Gastrocnemius medialis (tissue), 4 donors: ENCODE results near the gene EPAS1.

Experiments used
- POLR2A ChIP-seq, 2 donors: fragments of 450-650 bp; IDR thresholded peaks; one replicate each; pipeline ENCODE4 v1.6.1; 2017; ENCODE audit warnings: antibody characterized with exemption in 2 of 2, mild to moderate bottlenecking in 2 of 2, moderate library complexity in 2 of 2
- TF ChIP-seq, protein P1 (sequence below), 5 experiments: fragments of 450-650 bp in 3 of 5; fragments of 200-600 bp in 2 of 5; sonication (generic) in 2 of 5; IDR thresholded peaks in 4 of 5; conservative IDR thresholded peaks in 1 of 5; 1 replicate in 4 of 5; 2 replicates in 1 of 5; pipeline ENCODE4 v1.5.1; 2016 to 2019; ENCODE audit warnings: antibody characterized with exemption in 5 of 5, mild to moderate bottlenecking in 3 of 5, moderate library complexity in 3 of 5

GRCh38 chr2:46381871-46382270 lies 84.7 kb downstream of the EPAS1 start:
- TF ChIP-seq, protein P1, sequence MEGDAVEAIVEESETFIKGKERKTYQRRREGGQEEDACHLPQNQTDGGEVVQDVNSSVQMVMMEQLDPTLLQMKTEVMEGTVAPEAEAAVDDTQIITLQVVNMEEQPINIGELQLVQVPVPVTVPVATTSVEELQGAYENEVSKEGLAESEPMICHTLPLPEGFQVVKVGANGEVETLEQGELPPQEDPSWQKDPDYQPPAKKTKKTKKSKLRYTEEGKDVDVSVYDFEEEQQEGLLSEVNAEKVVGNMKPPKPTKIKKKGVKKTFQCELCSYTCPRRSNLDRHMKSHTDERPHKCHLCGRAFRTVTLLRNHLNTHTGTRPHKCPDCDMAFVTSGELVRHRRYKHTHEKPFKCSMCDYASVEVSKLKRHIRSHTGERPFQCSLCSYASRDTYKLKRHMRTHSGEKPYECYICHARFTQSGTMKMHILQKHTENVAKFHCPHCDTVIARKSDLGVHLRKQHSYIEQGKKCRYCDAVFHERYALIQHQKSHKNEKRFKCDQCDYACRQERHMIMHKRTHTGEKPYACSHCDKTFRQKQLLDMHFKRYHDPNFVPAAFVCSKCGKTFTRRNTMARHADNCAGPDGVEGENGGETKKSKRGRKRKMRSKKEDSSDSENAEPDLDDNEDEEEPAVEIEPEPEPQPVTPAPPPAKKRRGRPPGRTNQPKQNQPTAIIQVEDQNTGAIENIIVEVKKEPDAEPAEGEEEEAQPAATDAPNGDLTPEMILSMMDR (IDR thresholded peaks at IDR 0.05 in 4 of 5, conservative IDR thresholded peaks at IDR 0.05 in 1 of 5): no peak
- TF ChIP-seq POLR2A (IDR thresholded peaks at IDR 0.05): no peak
